GM18867 (cell line): ENCODE results near the gene METTL16.

ENCODE experiments used
- ATAC-seq: cut with Tn5 transposase; IDR thresholded peaks from one replicate; pipeline ENCODE4 v1.9.1; 2021; ENCODE audit warnings: mild to moderate bottlenecking, moderate library complexity; ENCODE audit not compliant: unreplicated experiment

Gene METTL16

DNA sequence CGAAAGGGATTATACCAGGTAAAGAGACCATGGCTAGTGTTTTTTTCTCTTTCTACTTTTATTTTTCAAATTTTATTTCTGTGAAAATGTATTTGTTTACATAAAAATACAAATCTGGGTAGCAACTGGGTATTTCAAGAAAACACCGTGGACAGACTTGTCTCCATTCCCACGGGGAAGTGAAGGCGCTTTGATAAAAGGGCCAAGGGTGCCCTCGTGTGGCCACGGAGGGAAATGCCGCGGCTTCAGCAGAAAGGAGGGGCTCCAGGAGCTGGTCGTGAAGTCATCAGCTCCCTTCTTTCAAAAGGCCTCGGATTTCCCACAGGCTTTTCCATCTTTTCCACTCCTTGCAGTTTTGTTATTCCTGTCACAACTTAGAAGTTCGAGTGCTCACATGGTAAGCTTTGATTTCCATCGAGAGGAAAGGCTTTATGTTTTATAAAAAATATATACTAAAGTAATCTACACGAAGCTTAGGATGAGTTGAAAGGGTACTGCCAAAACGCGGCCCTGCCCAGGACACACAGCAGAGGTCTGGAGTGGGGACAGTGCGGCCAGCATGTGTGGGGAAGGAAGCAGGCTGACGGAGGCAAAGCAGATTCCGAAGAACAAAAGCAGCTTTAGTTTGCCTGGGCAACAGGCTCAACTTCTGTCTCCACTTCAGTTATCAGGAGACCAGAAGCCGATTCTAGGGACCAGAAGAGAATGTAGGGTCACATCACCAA is 95.5 kb downstream of the METTL16 start:
- ATAC-seq: no peak

DNA sequence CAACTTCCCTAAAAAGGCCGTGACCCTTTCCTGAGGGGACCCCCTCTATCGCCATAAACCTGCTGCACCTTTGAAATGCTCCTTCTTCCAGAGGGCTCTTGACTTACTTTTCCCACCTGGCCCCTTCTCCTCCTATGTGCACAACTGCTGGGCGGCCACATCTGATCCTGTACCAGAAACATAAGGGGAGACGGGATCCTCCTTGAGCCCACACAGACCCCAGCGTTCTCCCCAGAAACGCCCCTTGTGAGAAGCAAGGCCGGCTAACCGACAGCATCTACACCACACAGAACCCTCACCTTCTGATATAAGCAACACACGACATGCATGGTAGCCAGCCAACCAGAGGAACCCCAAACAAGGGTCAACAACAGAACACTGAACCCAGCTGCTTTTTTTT is 96.6 kb downstream of the METTL16 start:
- ATAC-seq: no peak

DNA sequence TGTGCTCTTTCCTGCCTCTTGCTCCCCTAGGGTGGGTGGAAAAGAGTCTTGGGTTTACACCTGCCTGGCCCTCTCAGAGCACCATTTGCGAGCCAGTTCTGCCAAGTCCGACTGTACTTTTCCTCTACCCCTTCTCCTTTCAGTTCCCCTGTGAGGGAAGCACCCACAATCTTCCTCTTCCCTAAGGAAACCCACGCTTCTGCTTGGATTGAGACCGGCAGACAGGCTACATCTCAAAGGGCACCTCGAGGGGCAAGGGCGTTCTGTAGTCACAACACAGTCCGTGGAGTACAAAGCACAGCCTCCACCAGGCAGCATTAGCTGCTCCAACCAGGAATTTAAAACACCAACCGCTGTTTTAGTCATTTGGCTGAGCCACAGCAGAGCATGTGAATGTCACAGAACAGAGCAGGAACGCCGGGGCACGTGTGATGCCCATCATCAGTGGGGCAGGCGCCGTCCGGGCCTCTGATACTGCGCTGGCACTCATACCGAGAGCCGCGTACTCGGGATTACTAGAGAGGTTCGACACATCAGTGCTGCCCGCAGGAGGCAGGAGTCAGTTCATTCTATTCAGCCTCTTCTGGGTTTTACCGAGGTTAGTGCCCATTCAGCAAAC is 97.1 kb downstream of the METTL16 start:
- ATAC-seq: no peak

DNA sequence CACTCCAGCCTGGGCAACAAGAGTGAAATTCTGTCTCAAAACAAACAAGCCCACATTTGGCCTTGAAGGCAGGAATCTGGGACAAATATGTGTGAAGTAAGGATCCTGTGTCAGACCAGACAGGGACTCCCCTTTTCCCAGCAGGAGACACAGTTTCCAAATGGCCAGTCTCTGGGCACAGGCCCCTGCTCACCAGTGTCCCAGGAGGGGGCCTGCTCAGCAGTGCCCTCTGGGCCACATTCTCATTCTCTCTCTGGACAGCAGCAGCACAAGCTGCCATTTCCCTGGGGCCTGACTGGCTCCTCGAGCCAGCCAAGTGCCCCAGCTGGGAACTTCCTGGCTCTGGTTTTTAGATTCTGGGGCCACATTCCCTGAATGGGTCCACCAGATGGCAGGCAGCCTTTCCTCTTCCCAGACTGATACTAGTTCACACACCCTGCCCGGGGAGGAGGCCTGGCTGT is 99.1 kb downstream of the METTL16 start:
- ATAC-seq: no peak

DNA sequence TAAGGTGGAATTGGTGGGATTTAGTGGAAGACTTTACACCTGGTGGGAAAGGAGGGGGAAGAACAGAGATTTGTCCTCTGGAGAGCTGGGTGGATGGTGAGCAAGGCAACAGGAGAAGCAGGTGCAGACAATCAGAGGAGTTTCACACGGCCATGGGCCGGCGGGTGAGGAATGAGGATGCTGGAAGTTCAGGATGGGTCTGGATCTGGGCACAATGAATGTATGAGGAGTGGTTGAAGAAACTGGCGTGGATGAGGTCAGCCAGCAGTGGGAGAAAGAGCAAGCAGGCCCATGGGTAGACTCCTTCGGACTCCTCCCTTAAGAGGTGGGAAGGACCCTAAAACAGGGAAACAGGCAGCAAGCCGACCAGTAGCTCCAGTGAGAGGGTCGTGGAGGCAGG is 100.7 kb downstream of the METTL16 start:
- ATAC-seq: no peak

DNA sequence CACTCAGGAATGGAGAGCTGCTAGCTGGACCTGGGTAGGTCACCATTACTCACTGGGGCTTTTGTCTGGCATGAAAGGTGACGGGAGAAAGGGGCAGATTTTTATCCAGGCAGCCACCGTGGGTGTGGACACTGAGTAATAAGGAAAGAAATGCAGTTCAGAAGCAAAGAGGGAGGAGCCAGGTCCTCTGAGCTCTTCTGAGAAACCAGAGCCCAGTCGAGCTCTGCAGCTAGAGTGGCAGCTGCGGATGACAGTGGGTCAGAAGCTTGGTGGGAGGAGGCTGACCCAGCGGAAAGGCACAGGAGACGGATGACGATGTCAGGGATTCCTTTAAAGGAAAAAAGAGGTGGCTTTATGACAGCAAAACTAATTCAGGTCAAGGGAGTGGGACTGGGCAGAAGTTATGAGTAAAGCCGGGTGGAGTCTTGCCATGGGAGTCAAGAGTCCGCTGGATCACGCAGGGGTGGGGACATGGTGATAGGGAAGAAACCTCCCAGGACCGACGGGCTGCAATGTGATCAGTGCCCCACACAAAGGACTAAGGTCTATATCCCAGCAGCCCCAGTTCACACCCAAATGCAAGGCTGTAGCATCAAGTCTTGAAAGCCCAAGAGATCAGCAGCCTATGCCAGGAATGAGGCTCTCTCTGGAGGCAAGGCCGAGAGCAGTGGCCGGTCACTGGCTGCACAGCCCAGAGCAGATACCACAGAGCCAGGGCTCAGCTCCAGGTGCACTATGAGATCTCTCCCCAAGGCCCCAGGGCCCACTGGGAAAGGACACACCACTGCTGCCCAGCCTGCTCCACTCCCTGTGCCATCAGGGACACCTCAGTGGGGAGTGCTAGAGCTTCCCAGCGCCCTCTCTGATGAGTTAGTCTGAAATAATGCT is 104.5 kb downstream of the METTL16 start:
- no peak for ATAC-seq

DNA sequence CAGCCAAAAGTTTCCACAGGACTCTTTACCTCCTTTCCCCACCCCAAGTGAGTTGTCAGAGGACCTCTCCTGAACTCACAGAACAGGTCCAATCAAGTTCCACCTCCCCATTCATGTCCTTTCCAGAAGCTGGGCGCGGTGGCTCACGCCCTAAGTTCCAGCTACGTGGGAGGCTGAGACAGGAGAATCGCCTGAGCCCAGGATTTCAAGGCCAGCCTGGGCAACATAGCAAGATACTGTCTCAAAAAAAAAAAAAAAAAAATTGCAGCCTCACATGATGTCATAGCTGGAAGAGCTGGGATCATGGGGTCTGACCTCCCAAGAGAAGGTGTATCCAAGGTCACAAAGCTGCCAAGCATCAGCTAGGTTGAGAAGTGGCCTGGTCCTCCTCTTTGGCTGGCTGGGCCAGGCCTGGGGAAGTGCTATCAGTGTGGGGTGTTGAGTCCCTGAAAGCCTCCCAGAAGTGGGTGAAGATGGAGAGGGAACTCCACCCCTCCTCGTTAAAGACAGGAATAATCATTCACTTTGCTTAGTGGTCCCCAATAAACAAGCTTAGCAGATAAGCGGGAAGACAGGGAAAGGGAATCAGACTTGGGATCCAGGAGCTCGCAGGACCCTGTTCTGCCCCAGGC is 105.3 kb downstream of the METTL16 start:
- ATAC-seq: no peak

DNA sequence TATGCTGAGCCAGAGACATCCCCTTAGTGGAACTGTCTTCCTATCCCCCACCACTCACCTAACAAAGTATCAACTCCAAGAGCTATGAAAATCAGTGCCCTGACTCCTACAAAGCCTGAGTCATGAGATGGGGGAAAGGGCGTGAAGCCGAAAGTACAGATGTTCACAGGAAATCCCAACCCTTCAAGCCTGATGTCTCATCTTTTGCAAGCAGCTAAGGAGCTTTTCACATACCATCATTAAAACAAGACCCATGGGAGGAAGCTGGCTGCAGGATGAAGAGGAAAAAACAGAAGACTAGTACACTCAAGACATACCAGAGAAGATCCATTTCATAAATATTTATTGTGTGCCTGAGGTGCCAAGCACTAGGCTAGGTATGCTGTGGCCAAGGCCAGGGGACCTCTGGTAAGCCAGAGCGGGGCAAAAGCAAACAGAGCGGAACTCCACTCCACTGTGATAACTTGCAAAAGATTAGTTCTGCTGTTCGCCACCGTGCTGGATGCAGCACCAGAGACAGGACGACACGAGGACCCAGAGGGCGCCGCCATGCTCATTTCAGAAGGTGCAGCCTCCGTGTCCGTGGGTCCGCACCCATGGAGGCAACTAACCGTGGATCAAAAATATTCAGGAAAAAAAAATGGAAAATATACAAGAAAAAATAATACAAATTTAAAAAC is 106.3 kb downstream of the METTL16 start:
- no peak for ATAC-seq

DNA sequence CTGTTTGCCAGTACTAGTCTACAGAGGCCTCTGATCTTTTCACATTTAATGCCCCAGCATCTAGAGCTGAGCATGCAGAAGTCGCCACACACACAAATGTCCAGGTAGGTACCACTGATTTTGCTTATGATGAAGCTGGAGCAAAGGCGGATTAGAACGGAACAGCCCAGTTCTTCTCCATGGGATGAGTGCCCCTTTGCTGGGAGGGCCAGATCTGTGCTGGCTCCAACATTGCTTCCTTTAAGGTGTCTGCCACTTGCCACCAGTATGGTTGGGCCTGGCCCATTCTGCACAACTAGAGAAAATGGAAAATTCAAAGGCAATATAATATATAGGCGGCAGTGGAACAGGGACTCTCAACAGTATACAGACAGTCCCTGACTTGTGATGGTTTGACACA is 108.6 kb downstream of the METTL16 start:
- no peak for ATAC-seq

DNA sequence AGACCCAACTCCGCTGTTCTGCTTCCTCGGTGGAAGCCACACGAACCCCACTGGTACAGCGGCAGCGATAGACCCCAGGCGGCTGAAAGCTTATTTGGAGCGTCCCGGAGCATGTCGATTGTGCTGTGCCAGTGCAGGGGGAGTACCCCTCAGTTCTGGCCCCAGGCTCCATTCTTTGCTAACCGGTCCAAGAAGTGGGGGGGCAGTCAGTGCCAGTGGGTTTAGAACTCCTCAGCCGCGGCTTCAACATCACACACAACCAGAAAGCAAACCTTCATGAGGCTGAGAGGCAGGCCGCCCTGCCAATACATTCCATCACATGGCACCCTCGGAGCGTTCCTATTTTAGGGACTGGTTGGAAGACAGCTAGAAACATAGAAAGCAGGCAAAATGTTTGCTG is 109.1 kb downstream of the METTL16 start:
- ATAC-seq: no peak

DNA sequence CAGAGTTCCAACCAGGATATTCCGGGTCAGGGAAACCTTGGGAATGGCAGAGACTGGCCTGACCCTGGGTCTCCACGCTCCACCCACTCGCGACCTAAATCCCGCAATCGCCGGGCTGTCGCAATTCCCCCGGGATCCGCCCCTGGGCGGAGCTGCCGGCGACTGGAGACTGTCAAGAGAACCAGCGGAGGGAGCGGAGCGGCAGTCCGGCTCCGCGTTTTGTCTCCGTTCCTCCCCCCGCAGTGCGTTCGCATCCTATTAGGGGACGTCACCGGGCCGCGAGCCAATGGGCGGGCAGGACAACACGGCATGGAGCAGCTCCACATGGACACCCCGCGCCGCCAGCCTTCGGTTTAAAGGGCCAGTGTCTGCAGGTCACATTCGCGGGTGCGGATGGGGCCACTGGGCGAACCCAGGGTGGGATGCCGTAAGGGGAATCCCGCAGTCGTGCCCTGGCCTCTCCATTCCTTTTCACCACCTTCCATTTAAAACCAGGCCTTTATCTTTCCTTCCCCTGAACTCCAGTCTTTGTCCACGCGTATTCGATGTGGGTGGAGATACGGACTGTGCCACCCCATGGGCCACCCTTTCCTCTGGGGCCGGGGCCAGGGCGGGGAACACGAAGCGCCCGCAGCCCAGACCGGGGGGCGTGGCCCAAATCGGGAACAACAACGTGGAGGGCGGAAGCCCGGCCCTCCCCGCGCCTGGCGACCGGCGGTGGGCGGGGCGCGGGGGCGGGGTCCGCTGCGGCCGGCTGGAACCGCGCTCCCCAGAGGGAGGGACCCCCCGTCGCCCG is 110.1 kb downstream of the METTL16 start:
- peak; percentile 53 for ATAC-seq

DNA sequence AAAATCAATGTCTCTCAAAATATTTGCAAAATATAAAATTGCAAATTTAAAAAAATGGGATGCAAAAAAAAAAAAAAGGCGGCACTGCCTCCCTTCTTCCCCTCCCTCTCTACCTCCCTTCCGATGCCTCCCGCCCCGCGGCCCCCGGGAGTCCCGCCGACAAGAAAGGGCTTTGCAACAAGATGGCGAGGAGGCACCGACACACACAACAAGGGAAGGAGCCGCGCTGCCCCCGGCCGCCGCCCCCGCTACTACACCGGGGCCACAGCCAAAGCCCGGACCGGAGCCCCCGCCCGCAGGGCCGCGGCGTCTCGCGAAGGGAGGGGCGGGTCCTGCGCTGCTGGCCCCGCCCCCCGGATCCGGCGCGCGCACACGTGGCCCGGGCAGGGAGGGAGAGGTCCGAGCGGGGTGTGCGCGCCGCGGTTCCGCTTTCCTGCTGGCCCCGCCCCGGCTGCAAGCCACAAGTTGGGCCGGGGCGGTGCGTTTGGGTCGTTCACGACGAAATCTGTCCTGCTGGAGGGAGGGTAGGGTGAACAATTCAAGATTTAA is 110.7 kb downstream of the METTL16 start, which contains the start of gene MNT:
Gene MNT (minus strand): TSS at position 184 of the 549 bp plus-strand sequence. CDS start 348 bp downstream, outside the sequence.
- ATAC-seq: peak; percentile 39

DNA sequence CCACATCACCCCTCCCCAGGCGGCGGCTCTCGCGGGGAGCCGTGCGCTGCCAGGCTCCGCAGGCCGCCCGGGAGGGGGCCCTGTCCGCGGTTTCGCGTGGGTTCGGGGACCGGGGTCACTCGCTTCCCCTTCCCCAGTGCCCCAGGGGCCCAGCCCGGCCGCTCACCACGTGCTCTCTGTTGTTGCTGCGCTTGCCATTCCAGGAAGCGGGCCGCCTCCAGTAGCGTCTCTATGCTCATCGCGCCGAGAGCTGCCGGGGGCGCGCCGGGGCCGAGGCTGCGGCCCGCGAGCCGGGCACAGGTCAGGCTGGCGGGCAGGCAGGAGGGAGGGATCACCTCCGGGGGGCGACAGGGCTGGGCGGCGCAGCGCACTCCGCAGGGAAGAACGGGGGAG is 111.2 kb downstream of the METTL16 start:
- ATAC-seq: no peak

DNA sequence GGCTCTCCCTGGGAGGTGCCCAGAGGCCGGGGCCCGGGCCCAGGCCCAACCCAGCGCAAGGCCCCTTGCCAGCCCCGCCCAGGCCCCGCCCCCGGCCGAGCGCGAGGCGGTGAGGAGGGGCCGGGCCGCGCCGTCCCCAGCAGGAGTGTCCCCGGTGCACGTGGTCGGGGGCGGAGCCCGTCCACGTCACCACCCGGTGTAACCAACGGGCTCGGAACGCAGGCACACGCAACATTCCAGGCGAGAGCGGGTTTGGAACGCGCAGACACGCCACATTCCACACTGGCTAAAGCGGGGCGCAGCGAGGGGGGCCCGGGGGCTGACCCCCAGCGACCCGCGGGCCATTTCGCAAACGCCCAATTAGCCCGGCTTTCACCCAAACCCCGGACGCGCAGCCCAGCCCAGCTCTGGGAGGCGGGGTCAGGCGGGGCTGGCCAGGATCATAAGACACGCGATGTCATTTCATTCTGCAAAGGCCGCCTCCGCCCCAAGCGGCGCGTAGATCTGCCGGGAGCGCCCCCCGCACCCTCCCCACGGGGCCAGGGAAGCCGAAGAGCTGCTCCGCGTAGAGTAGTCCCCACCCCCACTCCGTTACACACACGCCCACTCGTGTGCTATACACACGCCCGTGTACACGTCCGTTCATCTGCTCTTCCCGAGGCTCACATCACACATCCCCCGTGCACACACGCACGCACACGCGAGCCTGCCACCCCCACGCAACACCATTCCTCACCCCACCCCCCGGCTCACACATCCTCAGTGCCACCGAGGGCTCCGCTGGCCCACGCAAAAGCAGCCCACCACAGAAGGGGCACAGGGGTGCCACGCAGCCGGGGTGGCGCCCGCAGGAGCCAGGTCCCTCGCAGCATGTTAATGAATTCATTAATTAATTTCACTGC is 111.9 kb downstream of the METTL16 start:
- peak; percentile 43 for ATAC-seq

DNA sequence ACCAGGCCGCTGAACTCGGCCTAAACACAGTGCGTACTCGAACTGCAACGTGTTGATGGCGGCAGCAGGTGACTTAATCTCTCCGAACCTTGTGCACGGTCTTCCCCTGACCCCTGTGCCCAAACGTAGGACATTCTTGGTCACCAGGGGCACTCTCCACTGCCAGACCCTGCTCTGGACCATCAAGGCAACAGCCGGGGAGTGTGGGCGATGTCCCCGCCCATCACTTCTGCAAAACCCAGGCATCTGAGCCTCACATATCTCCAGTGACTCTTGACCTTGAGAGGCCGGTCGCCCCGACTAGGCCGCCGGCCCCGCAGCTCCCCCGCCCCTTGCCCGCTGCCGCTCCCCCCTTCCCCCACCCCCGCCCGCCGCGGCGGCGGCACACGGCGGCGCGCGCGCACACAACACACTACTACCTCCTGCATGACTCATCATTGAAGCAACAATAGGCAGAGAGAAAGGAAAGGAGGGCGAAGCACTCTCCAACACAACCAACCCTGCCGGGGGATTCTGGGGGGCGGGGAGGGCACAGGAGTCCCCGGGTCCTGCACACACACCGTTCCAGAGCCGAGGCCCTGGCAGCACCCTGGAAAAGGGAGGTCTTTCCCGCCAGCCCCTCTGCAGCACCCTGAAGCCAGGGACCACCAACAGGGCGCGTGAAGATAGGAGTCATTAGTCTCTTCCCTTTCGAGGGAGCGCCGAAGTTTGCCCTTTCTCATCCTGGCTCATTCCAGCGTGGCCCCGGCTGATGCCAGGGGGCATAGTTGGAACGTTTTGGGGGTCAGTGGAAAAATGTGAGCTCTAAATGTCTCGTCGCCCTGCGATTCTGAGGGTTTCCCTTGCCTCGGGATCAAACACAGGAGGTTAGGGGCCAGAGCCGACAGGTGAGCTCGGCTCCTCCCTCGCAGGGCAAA is 112.8 kb downstream of the METTL16 start:
- no peak for ATAC-seq

DNA sequence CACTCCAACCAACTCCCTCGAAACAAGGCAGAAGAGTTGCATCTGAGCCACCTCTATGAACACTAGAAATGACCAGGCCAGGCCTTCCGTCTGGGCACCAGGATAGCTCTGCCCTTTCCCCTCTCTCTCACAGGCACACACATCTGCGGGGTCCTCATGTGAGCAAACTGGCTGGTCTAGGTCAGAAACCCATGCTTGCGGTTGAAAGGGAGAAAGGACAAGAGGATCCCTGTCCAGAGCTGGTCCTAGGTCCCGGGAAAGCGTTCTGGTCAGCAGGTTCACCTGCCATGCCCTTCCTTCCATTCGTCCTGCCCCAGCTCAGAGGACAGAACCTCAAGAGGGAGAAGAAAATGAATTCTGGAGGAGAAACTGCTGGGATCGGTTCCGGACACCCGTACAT is 113.5 kb downstream of the METTL16 start:
- no peak for ATAC-seq
